GM23338 (cell line): ENCODE results near the gene AOAH. TPM values are rescaled to one million over a fixed set of nuclear protein-coding genes. Genes with fewer than 3 reads are reported as not detected.

Source experiments
- ATAC-seq: fragments of 200-7000 bp; cut with Tn5 transposase; 3 replicates; pipeline ENCODE4 v1.9.1; 2020
- DNase-seq: peaks from one replicate; pipeline ENCODE4 v3.0.0-alpha.2; 2015; ENCODE audit warnings: low spot score
- H2AFZ ChIP-seq: fragments of 200-600 bp; sonication (generic); 2 replicates; pipeline ENCODE4 v1.8.0; 2016; ENCODE audit warnings: antibody characterized with exemption, mild to moderate bottlenecking, moderate library complexity
- H3F3A ChIP-seq: fragments of 200-600 bp; sonication (generic); replicated peaks from 2 replicates; pipeline ENCODE4 v1.8.0; 2017; ENCODE audit warnings: antibody characterized with exemption, mixed run types, low read depth
- H3K27ac ChIP-seq: fragments of 200-600 bp; sonication (generic); 2 replicates; pipeline ENCODE4 v1.6.1; 2016; ENCODE audit warnings: low read depth
- H3K27me3 ChIP-seq: fragments of 200-600 bp; sonication (generic); 2 replicates; pipeline ENCODE4 v1.8.0; 2016; ENCODE audit warnings: mild to moderate bottlenecking, mixed run types, moderate library complexity; ENCODE audit not compliant: insufficient read depth
- H3K36me3 ChIP-seq: fragments of 200-600 bp; sonication (generic); 2 replicates; pipeline ENCODE4 v1.8.0; 2016; ENCODE audit warnings: mild to moderate bottlenecking; ENCODE audit not compliant: insufficient read depth
- H3K4me1 ChIP-seq: fragments of 200-600 bp; sonication (generic); 2 replicates; pipeline ENCODE4 v1.8.0; 2016; ENCODE audit warnings: mild to moderate bottlenecking, moderate library complexity; ENCODE audit not compliant: insufficient read depth
- H3K4me2 ChIP-seq: fragments of 200-600 bp; sonication (generic); 2 replicates; pipeline ENCODE4 v1.7.1; 2017; ENCODE audit warnings: mixed run types
- H3K4me3 ChIP-seq: fragments of 200-600 bp; sonication (generic); 2 replicates; pipeline ENCODE4 v1.6.1; 2016; ENCODE audit warnings: mixed run types
- H3K79me2 ChIP-seq: fragments of 200-600 bp; sonication (generic); replicated peaks from 2 replicates; pipeline ENCODE4 v1.8.0; 2017; ENCODE audit warnings: mild to moderate bottlenecking; ENCODE audit not compliant: insufficient read depth
- H3K9me2 ChIP-seq: fragments of 200-600 bp; sonication (generic); 2 replicates; pipeline ENCODE4 v1.8.0; 2017; ENCODE audit not compliant: insufficient read depth
- H4K20me1 ChIP-seq: fragments of 200-600 bp; sonication (generic); replicated peaks from 2 replicates; pipeline ENCODE4 v1.8.0; 2017; ENCODE audit warnings: mild to moderate bottlenecking; ENCODE audit not compliant: insufficient read depth
- H3K27ac Mint-ChIP-seq: 2 replicates; pipeline ENCODE4 v1.8.0; 2020; ENCODE audit warnings: inconsistent platforms, mild to moderate bottlenecking, moderate library complexity, mixed read lengths
- H3K27me3 Mint-ChIP-seq: 3 replicates; pipeline ENCODE4 v1.8.0; 2022; ENCODE audit warnings: low read depth, mild to moderate bottlenecking, moderate library complexity, mixed read lengths, inconsistent platforms; ENCODE audit not compliant: insufficient read depth, poor library complexity
- H3K36me3 Mint-ChIP-seq: 3 replicates; pipeline ENCODE4 v1.8.0; 2021; ENCODE audit warnings: low read depth, mild to moderate bottlenecking, inconsistent platforms, moderate library complexity, mixed read lengths
- H3K4me1 Mint-ChIP-seq: 3 replicates; pipeline ENCODE4 v1.8.0; 2020; ENCODE audit warnings: mild to moderate bottlenecking, inconsistent platforms, mixed read lengths
- H3K4me3 Mint-ChIP-seq: 3 replicates; pipeline ENCODE4 v1.8.0; 2021; ENCODE audit warnings: moderate library complexity, mild to moderate bottlenecking, inconsistent platforms, mixed read lengths
- H3K9me3 Mint-ChIP-seq: 3 replicates; pipeline ENCODE4 v1.8.0; 2020; ENCODE audit warnings: moderate library complexity, mild to moderate bottlenecking, inconsistent platforms, mixed read lengths
- CTCF ChIP-seq, 2 experiments: fragments of 200-600 bp in 1 of 2; sonication (generic) in 1 of 2; conservative IDR thresholded peaks; 2 replicates each; pipeline versions ENCODE4 v1.5.1 to v1.6.1; 2016 to 2017; ENCODE audit warnings: antibody characterized with exemption in 2 of 2, low read depth in 2 of 2, mild to moderate bottlenecking in 2 of 2, moderate library complexity in 1 of 2
- ETS1 ChIP-seq: IDR thresholded peaks from 2 replicates; pipeline ENCODE4 v1.6.1; 2016; ENCODE audit warnings: antibody characterized with exemption
- EZH2phosphoT487 ChIP-seq: fragments of 200-600 bp; sonication (generic); IDR thresholded peaks from one replicate; pipeline ENCODE4 v1.8.1; 2018; ENCODE audit warnings: antibody characterized with exemption; ENCODE audit not compliant: unreplicated experiment
- JUNB ChIP-seq: IDR thresholded peaks from one replicate; pipeline ENCODE4 v1.6.1; 2016; ENCODE audit warnings: antibody characterized with exemption; ENCODE audit not compliant: unreplicated experiment
- NANOG ChIP-seq: IDR thresholded peaks from 2 replicates; pipeline ENCODE4 v1.6.1; 2016; ENCODE audit warnings: antibody characterized with exemption, borderline replicate concordance
- POLR2AphosphoS5 ChIP-seq: IDR thresholded peaks from 2 replicates; pipeline ENCODE4 v1.6.1; 2016; ENCODE audit warnings: antibody characterized with exemption, low read depth
- REST ChIP-seq: IDR thresholded peaks from one replicate; pipeline ENCODE4 v1.6.1; 2018; ENCODE audit warnings: antibody characterized with exemption; ENCODE audit not compliant: unreplicated experiment
- STAT1 ChIP-seq: IDR thresholded peaks from one replicate; pipeline ENCODE4 v1.6.1; 2016; ENCODE audit warnings: antibody characterized with exemption; ENCODE audit not compliant: unreplicated experiment
- ZNF331 ChIP-seq: fragments of 250-450 bp; sonication (Bioruptor Pico); IDR thresholded peaks from 2 replicates; pipeline ENCODE4 v1.5.0; 2020; ENCODE audit warnings: low read depth, mild to moderate bottlenecking, moderate library complexity
- ZNF462 ChIP-seq: fragments of 250-450 bp; sonication (Bioruptor Pico); IDR thresholded peaks from 2 replicates; pipeline ENCODE4 v1.5.0; 2020; ENCODE audit warnings: mild to moderate bottlenecking, moderate library complexity
- polyA plus RNA-seq: library from polyadenylated mRNA; unstranded; fragments of >200 nt; fragmentation: Nextera tagmentation; extraction: Ambion mirVana; gene quantifications from 2 replicates; pipeline ENCODE4 v1.2.1, GENCODE V29; 2016
- total RNA-seq: library from RNA; depleted of rRNA; stranded (reverse); fragments of >200 nt; shearing (Covaris generic); gene quantifications from 2 replicates; pipeline ENCODE4 v1.2.3, GENCODE V29; 2014

Gene AOAH
- total and polyA plus RNA-seq, 2 experiments from 2014 or later: not detected

- Mint-ChIP-seq H3K36me3 (no peaks in the 10 kb centered on the region), H3K4me3 (no peak overlapping the region), H3K4me1 (peaks cover 13% of the 10 kb centered on the region), H3K27me3 (peaks cover 1% of the 10 kb centered on the region), H3K9me3 (no peaks in the 10 kb centered on the region), H3K27ac (no peak overlapping the region)
- H3K4me2 ChIP-seq: no peak overlapping the region
- ATAC-seq: no peak
- no peaks in the 10 kb centered on the region for H4K20me1 ChIP-seq
- H3K79me2 ChIP-seq: no peaks in the 10 kb centered on the region
- no peaks in the 10 kb centered on the region for H3K36me3 ChIP-seq
- H2AFZ ChIP-seq: peak overlapping the region; percentile 78; the same call in 1 of the 2 replicates
- no peak overlapping the region for H3K27ac ChIP-seq
- peaks cover 13% of the 10 kb centered on the region; the same call in 1 of the 2 replicates for H3K9me2 ChIP-seq
- H3K4me3 ChIP-seq: no peak overlapping the region
- H3K27me3 ChIP-seq: no peaks in the 10 kb centered on the region
- H3K4me1 ChIP-seq: no peaks in the 10 kb centered on the region; the same call in 1 of the 2 replicates
- TF ChIP-seq STAT1: no peak
- TF ChIP-seq ETS1: no peak
- no peak for TF ChIP-seq EZH2phosphoT487
- TF ChIP-seq POLR2AphosphoS5: no peak
- TF ChIP-seq REST: no peak
- no peak for TF ChIP-seq CTCF (conservative IDR thresholded peaks at IDR 0.05; ENCODE audit: low read depth in 2 of 2)
- TF ChIP-seq ZNF331 (CRISPR knock-in tag): no peak
- TF ChIP-seq JUNB: no peak
- no peak for TF ChIP-seq NANOG
- TF ChIP-seq ZNF462 (CRISPR knock-in tag): no peak
- DNase-seq: no peak
- no peaks in the 10 kb centered on the region for H3F3A ChIP-seq
Observed at GRCh38 chr7:36690041-36690440, 34.3 kb downstream of the AOAH start.
